ENCODE results near the gene CGB7.
A peak's percentile ranks its signal among the peaks of the same experiment; 100 is the strongest.

Gene CGB7

DNA sequence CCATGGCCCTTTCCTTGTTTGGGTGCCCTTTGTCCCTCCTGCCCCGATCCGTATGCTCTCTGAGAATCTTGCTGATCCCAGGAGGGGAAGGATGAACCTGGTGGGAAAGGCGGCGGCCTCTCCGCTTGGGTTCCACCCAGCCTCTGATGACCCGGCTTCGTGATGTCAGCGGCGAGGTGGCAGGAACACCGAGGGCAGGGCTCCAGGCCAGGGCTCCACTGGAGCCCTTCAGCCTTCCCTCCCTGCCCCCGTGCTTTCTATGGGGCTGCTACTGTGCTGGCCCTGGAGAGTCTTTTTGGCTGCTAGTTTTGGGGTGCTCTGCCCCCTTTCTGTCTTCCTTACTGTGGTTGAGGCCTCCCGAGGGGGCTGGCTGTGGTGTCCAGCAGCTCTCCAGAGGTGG lies 44.8 kb upstream of the CGB7 start:
- TF ChIP-seq TAF1 (IDR thresholded peaks at IDR 0.05; ENCODE audit: borderline replicate concordance, insufficient read depth, low read length) (no peak), FOXP2 (optimal IDR thresholded peaks at IDR 0.05; ENCODE audit: borderline replicate concordance, extremely low read depth, extremely low read length, insufficient read depth) (no peak), POLR2AphosphoS5 (IDR thresholded peaks at IDR 0.05; ENCODE audit: low read depth, low read length) (no peak), SIN3A (IDR thresholded peaks at IDR 0.05; ENCODE audit: borderline replicate concordance, insufficient read depth, low read length) (no peak)
- TF ChIP-seq, protein P1, sequence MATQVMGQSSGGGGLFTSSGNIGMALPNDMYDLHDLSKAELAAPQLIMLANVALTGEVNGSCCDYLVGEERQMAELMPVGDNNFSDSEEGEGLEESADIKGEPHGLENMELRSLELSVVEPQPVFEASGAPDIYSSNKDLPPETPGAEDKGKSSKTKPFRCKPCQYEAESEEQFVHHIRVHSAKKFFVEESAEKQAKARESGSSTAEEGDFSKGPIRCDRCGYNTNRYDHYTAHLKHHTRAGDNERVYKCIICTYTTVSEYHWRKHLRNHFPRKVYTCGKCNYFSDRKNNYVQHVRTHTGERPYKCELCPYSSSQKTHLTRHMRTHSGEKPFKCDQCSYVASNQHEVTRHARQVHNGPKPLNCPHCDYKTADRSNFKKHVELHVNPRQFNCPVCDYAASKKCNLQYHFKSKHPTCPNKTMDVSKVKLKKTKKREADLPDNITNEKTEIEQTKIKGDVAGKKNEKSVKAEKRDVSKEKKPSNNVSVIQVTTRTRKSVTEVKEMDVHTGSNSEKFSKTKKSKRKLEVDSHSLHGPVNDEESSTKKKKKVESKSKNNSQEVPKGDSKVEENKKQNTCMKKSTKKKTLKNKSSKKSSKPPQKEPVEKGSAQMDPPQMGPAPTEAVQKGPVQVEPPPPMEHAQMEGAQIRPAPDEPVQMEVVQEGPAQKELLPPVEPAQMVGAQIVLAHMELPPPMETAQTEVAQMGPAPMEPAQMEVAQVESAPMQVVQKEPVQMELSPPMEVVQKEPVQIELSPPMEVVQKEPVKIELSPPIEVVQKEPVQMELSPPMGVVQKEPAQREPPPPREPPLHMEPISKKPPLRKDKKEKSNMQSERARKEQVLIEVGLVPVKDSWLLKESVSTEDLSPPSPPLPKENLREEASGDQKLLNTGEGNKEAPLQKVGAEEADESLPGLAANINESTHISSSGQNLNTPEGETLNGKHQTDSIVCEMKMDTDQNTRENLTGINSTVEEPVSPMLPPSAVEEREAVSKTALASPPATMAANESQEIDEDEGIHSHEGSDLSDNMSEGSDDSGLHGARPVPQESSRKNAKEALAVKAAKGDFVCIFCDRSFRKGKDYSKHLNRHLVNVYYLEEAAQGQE (IDR thresholded peaks at IDR 0.05; ENCODE audit: insufficient read depth in 1 of 2, low read depth in 2 of 2, low read length in 2 of 2) = no peak

DNA sequence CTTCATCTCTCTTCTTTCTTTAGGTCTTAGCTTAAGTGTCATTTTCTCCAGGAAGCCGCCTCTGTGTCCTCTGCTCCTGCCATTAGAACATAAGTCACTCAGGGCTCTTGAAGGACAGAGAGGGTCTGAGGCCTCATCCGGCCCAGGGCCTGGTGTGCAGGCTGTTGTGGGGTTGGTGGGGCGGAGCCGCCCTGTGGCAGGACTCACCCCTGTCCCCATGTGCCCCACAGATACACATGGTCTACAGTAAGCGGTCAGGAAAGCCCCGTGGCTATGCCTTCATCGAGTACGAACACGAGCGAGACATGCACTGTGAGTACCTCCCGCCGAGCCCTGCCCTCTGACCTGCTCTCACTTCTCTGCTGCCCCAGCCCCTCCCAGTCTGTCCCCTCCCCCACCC lies 43.6 kb upstream of the CGB7 start:
- TF ChIP-seq TAF1 (IDR thresholded peaks at IDR 0.05; ENCODE audit: borderline replicate concordance, insufficient read depth, low read length) = no peak
- TF ChIP-seq FOXP2 (optimal IDR thresholded peaks at IDR 0.05; ENCODE audit: borderline replicate concordance, extremely low read depth, extremely low read length, insufficient read depth) = no peak
- TF ChIP-seq POLR2AphosphoS5 (IDR thresholded peaks at IDR 0.05; ENCODE audit: low read depth, low read length) = no peak
- TF ChIP-seq SIN3A (IDR thresholded peaks at IDR 0.05; ENCODE audit: borderline replicate concordance, insufficient read depth, low read length) = no peak
- TF ChIP-seq, protein P1 (IDR thresholded peaks at IDR 0.05; ENCODE audit: insufficient read depth in 1 of 2, low read depth in 2 of 2, low read length in 2 of 2) = no peak

DNA sequence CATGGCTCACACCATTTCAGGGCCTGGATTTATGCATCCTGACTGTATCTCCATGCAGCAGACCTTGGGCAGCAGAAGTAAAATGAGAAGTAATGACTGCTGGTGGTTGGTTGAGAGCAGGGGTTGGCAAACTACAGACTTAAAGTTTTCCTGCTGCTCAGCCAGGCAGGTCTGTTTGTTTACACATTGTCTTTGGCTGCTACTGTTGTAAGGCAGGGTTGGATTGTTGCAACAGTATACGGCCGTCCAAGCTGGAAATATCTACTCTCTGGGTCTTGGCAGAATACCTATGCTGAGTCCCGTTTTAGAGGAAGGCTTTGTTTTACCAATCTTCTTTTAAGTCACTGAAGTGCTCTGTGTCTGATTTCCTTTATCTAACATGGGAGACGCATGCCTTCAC lies 41.2 kb upstream of the CGB7 start:
- no peak for TF ChIP-seq FOXP2 (optimal IDR thresholded peaks at IDR 0.05; ENCODE audit: borderline replicate concordance, extremely low read depth, extremely low read length, insufficient read depth)
- TF ChIP-seq SIN3A (IDR thresholded peaks at IDR 0.05; ENCODE audit: borderline replicate concordance, insufficient read depth, low read length) = no peak
- TF ChIP-seq, protein P1 (IDR thresholded peaks at IDR 0.05; ENCODE audit: insufficient read depth in 1 of 2, low read depth in 2 of 2, low read length in 2 of 2) = no peak
- no peak for TF ChIP-seq TAF1 (IDR thresholded peaks at IDR 0.05; ENCODE audit: borderline replicate concordance, insufficient read depth, low read length)
- no peak for TF ChIP-seq POLR2AphosphoS5 (IDR thresholded peaks at IDR 0.05; ENCODE audit: low read depth, low read length)

DNA sequence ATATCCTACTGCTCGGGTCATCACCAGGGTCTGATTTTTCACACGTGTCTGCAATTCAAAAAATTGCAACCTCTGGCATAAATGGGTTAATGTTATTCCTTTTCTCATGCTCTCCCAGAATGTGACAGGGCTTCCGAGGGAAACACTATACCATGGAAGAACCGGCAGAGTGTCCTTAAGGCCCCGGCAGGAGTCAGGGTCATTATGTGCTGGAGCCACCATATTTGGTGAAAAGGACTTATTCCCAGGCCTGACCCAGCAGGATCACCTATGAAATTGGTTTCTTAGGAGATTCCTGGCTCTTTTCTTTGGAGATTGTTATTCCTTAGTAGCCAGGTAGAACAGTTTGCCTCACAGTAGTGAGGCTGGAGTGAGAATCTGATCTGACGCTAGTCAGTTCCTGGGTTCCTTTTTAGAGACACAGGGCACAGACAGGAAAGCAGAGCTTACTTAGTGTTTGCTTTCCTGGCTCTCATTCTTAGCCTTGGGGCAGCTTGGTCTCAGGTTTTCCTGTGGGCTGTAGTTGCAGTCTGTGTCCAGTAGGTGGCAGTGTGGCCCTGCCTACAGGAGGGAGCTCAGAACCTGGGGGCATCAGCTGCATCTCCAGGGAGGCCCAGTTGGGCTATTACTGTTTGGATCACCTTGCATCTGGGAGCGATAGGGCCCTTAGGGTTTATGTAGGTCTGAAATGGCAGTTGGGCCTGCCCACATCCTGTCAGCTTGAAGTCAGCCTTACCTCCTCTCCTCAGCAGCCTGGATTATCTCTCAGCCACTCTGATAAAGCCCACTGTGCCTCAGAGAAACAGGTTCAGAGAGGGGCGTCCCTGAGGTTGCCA lies 40.1 kb upstream of the CGB7 start:
- TF ChIP-seq FOXP2 (optimal IDR thresholded peaks at IDR 0.05; ENCODE audit: borderline replicate concordance, extremely low read depth, extremely low read length, insufficient read depth) (no peak), POLR2AphosphoS5 (IDR thresholded peaks at IDR 0.05; ENCODE audit: low read depth, low read length) (peak; percentile 41; the same call in 1 of the 2 replicates)

DNA sequence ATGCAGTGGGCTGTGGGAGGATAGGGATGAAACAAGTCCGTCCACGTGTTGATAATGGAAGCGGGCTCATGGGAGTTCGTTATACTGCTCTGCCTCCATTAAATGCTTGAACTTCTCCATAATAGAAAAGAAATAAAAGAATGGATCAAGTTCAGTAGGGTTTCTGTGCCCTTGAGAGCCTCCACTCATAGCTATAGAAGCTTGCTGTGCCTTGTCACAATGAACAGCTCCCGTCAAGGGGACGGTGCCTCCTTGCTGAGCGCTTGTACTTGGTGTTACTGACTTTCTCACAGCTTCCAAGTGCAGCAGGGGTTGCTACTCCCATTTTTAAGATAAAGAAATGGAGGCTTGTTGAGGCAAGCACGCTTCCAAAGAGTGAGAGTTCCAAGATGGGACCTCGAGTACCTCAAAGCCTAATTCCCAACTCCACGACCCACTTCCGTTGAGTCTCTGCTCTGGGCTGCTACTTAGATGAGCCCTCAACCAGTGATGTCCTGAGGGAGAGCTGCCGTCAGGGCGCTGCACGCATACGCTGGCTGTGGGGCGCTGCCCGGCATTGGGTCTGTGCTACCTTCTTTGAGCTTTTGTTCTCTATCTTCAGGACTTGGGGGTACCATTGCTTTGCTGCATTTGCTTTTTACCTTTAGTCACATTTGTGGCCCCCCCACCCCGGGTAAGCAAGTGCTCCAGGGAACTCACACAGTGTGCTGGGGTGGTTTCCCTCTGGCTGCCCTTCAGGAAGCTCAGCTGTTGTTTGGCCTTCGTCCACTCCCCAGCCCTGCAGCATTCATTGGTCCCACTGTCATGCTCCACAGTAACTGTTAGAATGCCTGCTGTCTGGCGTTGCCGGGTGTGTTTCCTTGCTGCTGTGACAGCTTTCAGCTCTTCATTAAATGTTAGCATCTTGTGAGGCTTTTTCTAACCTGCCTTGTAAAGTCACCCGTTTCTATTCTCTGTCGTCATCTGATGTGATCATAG lies 37.2 kb upstream of the CGB7 start:
- peak; percentile 52 for TF ChIP-seq POLR2AphosphoS5 (IDR thresholded peaks at IDR 0.05; ENCODE audit: low read depth, low read length)
- no peak for TF ChIP-seq TAF1 (IDR thresholded peaks at IDR 0.05; ENCODE audit: borderline replicate concordance, insufficient read depth, low read length)
